CD4-positive, alpha-beta T cell treated with Interleukin-4 for 1 hour (primary cell): ENCODE data around the gene CCDC201.

Experiments
- DNase-seq, 2 donors: peaks; one replicate each; pipeline ENCODE4 v3.0.0-alpha.2; 2020 to 2022

CCDC201 gene

GRCh38 chr7:45892407-45893035 lies 19.6 kb upstream of the CCDC201 start:
- DNase-seq: no peak

DNA sequence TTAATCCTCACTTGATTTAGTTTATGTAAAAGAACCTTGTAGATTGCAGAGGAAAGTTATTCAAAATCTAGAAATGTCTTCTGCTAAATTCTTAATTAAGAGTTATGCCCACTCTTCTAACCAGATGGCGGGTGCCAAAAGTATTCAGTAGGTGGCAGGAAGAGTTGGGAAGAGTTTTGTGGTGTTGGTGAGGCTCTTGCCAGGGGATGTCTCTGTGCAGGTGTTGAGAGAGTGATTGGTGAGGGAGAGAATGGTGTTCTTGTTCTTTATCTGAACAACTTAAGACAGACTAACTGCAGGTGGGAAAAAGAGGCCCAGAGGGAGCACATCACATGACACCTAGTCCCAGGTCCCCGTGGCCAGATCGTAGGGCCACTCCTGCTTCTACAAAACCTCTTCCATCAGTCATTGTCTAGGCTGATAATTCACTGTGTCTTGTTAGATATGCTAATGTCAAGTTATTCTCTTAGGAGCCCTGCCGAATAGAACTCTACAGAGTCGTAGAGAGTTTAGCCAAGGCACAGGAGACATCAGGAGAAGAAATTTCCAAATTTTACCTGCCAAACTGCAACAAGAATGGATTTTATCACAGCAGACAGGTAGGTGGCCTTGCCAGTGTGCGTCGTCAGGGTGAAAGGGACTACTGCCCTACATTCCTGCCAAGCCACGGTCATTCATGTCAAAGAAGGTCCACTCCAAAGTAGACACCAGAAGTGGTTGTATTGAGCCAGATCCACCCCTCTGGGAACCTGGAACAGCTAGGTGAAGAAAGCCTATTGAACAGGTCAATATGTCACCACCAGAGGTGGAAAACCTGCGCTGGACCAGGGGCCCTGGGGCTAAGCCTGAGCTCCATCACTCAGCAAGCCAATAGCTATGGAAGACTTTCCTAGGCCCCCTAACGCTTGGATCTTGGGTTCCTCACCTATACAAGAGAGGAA lies 18.9 kb upstream of the CCDC201 start:
- DNase-seq: no peak

- DNase-seq: peak in 1 of 2 donors; percentile 36
Measured at GRCh38 chr7:45890902-45891461, 18.1 kb upstream of the CCDC201 start.

DNA sequence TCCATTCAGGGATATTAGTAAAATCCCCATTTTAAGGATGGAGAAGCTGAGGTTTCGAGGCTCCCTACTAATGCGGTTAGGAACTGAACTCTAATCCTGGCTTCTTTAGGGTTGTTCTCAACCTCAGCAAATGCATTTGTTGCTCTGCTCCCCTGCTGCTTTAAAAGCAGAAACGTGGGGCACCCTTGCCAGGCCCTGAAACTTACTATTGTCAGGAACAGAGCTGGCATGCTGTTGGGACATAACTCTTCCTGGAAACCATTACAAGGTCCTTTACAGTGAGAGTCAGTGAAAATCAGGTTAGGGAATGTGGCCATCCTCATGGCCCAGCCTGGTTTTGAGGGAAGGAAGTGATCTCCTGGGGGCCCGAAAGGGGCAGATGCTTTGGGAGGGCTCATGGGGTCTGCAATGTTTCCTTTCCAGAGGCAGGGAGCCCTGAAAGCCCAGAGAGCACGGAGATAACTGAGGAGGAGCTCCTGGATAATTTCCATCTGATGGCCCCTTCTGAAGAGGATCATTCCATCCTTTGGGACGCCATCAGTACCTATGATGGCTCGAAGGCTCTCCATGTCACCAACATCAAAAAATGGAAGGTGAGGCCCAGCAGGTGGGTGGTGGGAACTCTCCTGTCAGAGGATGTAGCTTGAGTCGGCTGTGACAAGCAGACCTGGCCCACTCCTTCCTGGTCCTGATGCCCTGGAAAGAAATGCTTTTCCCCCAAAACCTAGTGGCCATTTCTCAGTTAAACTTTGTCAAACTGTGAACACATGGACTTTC lies 17.4 kb upstream of the CCDC201 start:
- DNase-seq: no peak

- DNase-seq: no peak
Measured at GRCh38 chr7:45889367-45890067, 16.6 kb upstream of the CCDC201 start.

GRCh38 chr7:45888993-45889366 lies 16.1 kb upstream of the CCDC201 start:
- no peak for DNase-seq

- DNase-seq: no peak
Measured at GRCh38 chr7:45888185-45888992, 15.5 kb upstream of the CCDC201 start, which contains the start of gene IGFBP1. IGFBP1 (plus strand) TSS chr7:45888488; CDS start chr7:45888653, 165 bp downstream.

DNA sequence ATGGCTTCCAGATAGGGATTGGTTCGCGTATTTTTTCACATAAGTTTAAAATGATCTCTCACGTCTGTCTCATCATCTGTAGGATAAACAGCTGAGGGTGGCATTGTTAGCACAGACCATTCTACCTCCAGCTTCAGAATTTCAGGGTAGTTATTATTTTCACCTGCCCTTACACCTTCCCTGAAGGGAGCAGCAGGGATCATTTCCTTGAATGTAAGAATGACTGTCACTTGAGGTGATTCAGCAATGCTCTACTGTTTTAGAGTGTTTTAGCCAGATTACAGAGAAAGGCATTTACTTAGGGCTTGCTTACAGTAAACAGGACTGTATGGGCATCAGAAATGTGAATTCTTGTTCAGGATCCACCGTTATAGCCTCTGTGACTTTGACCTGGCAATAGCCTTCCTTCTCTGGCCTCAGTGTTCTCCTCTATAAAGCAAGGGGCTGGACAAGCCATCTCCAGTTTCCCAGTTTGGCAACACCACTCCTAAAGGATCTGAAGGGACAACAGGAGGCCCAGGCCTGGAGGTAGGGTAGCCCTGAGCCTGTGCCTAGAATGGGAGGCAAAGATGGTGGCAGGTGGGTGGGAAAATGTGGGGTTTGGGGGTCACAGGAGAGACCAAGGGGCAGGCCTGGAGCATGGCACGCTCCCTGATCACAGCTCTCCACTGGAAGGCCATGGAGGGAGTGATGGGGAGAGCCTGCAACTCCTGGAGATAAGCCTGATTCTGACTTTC lies 14.2 kb upstream of the CCDC201 start:
- DNase-seq: no peak

GRCh38 chr7:45885264-45885882 lies 12.5 kb upstream of the CCDC201 start:
- no peak for DNase-seq

GRCh38 chr7:45884136-45884535 lies 11.3 kb upstream of the CCDC201 start:
- DNase-seq: no peak

- DNase-seq: no peak
Measured at GRCh38 chr7:45882465-45882810, 9.6 kb upstream of the CCDC201 start.

- DNase-seq: no peak
Measured at GRCh38 chr7:45881759-45882464, 9.0 kb upstream of the CCDC201 start.

DNA sequence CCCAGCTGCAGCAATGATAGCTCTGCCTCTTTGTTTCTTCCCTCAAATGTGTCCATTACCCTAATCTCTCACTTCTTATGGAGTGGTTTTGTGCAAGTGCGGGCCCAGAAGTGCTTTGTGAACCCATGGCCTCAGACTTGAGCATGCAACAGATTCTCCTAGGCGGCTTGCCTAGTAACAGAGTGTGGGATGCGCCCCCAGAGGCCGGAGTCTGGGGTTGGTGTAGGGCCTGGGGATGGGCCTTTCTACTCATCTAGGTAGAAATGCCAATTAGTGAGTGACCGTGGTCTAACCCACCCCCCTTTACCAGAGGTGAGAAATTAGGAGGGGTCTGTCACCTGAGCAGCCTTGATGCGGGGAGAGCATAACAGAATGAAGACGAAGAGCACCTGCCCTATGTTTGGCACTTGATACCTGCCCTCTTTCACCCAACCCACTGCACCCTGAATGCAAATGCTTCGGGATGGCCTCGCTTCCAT lies 8.4 kb upstream of the CCDC201 start:
- DNase-seq: no peak

DNA sequence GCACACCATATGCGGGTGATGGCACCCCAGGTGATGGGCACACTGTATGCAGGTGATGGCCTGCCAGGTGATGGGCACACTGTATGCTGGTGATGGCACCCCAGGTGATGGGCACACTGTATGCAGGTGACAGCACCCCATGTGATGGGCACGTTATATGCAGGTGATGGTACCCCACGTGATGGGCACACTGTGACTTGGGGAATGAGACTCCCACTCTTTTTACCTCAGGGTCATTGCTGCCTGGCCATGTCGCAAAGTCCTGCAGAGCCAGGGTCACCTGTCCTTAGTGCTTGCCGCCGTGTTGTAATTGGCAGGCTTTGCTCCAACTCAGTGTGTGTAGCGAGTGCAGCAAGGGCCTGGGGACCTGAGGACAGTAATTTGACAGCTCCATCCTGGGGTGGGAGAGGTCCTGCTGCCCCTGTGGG lies 7.6 kb upstream of the CCDC201 start:
- no peak for DNase-seq

DNA sequence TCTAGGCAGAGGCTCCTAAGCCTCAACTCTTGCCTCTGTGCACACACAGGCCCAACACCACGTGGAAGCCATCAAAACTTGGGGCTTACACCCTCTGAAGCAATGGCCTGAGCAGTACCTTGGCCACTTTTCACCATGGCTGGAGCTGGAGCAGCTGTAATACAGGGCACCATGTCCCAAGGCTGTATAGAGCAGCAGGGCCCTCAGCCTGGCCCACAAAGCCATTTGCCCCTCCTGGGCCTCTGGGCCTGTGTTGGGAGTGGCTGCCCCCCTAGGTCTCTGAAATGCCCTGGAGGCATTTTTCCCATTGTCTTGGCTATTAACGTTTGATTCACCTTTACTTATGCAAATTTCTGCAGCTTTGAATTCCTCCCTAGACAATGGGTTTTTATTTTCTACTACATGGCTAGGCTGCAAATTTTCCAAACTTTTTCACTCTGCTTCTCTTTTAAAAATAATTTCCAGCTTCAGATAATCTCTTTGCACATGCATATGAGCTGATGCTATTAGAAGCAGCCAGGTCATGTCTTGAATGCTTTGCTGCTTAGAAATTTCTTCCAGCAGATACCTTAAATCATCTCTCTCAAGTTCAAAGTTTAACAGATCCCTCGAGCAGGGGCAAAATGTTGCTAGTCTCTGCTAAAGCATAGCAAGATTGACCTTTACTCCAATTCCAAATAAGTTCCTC lies 5.7 kb upstream of the CCDC201 start:
- no peak for DNase-seq

- no peak for DNase-seq
Measured at GRCh38 chr7:45876519-45876918, 3.6 kb upstream of the CCDC201 start.

DNA sequence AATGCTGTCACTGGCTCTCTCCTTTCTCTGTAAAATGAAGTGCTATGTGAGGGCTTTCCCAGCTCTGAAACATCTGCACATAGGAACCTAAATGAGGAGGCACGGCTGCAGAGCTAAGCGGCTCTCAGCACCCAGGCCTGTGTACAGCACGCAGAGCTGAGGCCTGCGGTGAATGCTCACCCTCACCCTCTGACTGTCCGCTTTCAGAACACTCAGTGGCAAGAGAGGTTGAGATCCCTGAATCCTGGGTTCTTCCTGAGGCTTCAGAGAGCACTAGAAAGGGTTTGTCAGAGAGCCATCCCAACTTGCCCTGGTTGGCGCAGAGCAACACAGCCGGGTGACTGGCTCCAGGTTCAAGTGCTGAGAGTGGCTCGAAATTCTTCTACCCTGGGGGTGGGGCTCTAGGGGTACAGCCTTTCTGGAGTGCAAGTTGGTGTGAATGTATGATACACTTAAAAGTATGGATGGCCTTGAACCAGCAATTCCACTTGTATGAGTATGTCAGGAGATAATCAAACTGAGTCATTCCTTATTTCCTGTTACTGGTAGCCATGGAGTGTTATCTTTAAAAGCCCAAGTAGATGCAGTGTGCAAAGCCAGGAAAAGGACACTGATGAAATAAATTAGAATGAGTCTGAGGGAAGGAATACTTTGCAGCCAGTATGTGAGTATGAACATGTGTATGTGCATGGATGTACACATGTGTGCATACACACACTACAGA lies 1.7 kb upstream of the CCDC201 start:
- no peak for DNase-seq

- no peak for DNase-seq
Measured at GRCh38 chr7:45873355-45873754, 473 bp upstream of the CCDC201 start.
